GM12875 (cell line): Measurements from ENCODE around the gene DNAJC30.
"Not testable (repeated sequence)": the region's sequence is repeated elsewhere in the genome, so short reads cannot be mapped to it uniquely, and the experiment has no call there.

ENCODE experiments used
- H3K4me3 ChIP-seq: one replicate; pipeline ENCODE4 v1.5.1; 2011; ENCODE audit warnings: low read depth, low read length, control low read depth
- TF ChIP-seq, protein P1 (sequence below): IDR thresholded peaks from 2 replicates; pipeline ENCODE4 v1.5.1; 2011; ENCODE audit warnings: low read depth, mild to moderate bottlenecking, control low read depth, inconsistent platforms, low read length, moderate library complexity, borderline replicate concordance; ENCODE audit not compliant: insufficient read depth

Gene DNAJC30

DNA sequence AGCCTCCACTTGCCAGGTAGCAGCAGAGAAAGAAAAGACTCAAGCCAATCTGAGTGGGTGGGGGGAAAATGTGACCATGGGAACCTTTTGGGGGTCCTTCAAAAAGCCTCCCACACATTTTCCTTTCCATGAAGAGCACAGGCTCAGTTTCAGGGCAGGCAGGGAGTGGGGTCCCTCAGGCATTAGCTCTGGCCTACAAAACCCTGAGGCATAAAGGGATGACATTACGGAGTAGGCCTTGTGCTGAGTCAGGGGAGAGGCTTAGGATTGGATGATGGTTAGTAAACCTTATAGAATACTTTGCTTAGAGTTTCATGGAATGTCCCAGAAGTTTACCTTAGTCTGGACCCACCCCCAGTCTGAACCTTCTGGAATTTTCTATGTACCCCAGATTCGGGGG is 3.5 kb downstream of the DNAJC30 start:
- TF ChIP-seq, protein P1, sequence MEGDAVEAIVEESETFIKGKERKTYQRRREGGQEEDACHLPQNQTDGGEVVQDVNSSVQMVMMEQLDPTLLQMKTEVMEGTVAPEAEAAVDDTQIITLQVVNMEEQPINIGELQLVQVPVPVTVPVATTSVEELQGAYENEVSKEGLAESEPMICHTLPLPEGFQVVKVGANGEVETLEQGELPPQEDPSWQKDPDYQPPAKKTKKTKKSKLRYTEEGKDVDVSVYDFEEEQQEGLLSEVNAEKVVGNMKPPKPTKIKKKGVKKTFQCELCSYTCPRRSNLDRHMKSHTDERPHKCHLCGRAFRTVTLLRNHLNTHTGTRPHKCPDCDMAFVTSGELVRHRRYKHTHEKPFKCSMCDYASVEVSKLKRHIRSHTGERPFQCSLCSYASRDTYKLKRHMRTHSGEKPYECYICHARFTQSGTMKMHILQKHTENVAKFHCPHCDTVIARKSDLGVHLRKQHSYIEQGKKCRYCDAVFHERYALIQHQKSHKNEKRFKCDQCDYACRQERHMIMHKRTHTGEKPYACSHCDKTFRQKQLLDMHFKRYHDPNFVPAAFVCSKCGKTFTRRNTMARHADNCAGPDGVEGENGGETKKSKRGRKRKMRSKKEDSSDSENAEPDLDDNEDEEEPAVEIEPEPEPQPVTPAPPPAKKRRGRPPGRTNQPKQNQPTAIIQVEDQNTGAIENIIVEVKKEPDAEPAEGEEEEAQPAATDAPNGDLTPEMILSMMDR: no peak
- H3K4me3 ChIP-seq: no peak overlapping the region

DNA sequence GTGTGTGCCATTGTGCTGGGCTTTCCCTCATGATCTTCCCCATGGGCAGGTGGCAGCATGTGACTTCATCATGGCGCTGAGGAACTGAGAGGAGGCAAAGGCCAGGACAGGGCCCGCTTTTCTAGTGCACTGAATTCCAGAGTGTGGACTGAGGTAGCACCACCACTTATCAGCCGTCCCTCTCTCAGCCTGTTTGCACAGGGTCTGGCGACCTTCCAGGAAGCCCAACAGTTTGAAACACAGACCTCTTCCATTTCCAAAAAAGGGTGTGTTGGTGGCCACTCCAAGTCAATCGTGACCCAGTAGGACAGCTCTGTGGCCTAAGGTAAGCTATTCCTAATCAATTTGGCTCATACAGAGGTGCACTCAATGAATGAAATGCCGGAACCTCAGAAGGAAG is 4.4 kb downstream of the DNAJC30 start:
- H3K4me3 ChIP-seq: no peak overlapping the region
- TF ChIP-seq, protein P1: no peak

DNA sequence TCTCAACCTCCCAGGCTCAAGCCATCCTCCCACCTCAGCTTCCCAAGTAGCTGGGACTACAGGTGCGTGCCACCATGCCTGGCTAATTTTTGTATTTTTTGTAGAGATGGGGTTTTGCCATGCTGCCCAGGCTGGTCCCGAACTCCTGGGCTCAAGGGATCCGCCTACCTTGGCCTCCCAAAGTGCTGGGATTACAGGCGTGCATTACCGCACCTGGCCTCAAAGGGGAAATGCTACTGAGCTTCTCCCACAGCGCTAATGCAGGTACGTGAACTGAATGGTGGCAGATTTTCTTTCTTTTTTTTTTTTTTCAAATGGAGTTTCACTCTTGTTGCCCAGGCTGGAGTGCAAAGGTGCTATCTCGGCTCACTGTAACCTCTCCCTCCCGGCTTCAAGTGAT is 7.2 kb downstream of the DNAJC30 start:
- not testable (repeated sequence) for H3K4me3 ChIP-seq

DNA sequence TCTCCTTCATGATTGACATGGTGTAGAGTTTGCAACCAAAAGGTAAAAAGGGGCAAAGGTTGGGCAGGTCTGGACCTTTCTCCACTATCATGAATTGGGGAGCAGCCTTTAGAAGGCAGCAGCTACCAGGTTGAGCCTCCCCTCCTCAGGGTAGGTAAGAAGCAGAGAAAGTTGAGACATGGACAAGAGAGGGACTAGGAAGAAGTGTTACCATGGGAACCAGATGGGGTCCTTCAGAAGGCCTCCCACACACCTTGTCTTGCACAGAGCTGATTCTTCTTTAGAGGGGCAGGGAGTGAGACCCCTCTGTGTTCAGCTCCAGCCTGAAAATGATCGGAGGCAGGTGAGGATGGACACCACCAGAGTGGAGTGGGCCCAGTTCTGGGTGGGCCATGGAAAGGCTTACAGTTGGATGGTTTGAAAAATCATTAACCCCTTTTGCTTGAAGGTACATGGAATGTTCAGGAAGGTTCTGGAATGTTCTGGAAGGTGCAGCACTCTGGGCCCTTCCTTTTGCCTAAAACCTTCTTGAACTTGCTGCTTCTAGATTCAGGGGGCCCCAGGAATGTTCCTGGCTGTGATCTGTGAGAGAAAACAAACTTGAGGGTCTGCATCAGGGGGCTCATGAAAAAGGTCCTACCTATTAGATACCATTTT is 8.7 kb downstream of the DNAJC30 start:
- no peak overlapping the region for H3K4me3 ChIP-seq
- TF ChIP-seq, protein P1: no peak

DNA sequence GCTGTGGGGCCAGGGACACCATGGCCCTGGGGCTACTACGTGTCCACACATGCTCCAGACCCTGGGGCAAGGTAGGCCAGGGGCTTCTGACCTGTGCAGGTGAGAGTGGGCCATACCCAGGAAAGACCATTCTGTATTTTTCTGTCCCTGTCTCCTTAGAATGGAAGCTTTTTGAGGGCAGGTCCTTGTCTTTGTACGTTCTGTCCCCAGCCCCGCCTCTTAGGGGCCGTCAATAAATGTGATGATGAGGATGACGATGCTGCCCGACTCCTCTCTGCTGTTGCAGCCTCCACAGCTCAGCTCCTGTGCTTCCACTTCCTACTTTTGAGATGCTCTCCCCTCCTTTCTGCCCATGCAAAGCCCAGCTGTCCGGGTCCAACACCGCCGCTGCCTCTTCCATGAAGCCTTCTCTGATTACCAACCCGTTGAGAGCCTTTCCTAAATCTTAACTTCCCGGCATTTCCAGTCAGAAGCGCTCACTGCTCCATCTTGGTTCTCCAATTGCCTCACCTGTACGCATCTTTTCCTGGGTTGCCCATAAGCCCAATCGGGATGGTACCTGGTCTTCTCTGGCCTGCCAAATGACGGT is 11.3 kb downstream of the DNAJC30 start:
- TF ChIP-seq, protein P1: no peak
- no peak overlapping the region for H3K4me3 ChIP-seq

DNA sequence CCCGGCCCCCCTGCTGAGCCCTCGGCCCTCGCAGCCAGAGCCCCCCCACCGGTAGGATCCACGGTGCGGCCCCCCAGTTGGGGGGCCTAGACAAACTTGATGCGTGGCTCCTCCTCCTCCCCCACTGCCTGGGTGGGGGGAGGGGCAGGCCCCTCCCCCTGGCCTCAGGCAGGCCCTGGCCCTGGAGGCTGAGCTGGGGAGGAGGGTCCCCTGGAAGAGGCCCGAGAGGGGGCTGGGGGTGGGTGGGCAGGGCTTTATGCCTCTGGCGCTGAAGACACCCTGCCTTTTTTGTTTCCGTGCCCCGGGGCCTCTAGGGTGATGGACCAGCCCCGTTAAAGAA is 12.0 kb downstream of the DNAJC30 start:
- TF ChIP-seq, protein P1: no peak
- H3K4me3 ChIP-seq: no peak overlapping the region

DNA sequence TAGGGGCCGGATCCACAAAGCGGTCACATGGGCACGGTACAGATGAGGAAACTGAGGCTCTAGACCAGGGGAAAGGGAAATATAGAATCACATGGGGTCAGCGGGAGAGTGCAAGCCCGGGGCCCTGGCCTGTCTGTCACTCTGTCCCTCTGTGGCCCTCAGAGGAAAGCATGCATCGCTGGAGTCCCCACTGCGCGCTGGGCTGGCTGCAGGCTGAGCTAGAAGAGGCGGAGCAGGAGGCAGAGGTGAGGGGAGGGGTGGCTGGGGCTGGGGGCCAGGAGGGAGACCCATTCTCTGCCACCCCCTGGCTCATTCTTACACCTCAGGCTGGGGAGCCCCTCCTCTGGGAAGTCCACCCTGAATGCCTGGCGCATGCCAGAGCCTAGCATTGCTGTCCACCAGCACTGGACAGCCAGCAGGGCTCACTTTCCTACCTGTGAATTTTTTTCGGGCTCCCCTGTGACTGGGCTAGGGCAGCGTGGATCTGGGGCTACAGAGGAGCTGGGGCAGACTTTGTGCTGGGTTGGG is 13.3 kb downstream of the DNAJC30 start:
- no peak overlapping the region for H3K4me3 ChIP-seq
- TF ChIP-seq, protein P1: no peak
